Epithelial cell of prostate (primary cell): Measurements from ENCODE around the gene CCDC30.
"Not testable (repeated sequence)": the region's sequence is repeated elsewhere in the genome, so short reads cannot be mapped to it uniquely, and the experiment has no call there.

Experiments
- DNase-seq: peaks from one replicate; pipeline ENCODE4 v3.0.0-alpha.2; 2011; ENCODE audit warnings: low read depth, low spot score
- H3K27ac ChIP-seq: fragments of 450-650 bp; 2 replicates; pipeline ENCODE4 v1.5.1; 2017; ENCODE audit warnings: mild to moderate bottlenecking

Gene CCDC30

GRCh38 chr1:42511581-42512155 is 48.6 kb downstream of the CCDC30 start:
- not testable (repeated sequence) for DNase-seq, H3K27ac ChIP-seq

- no peak overlapping the region for H3K27ac ChIP-seq
- no peak for DNase-seq
Observed at GRCh38 chr1:42518908-42519307, 55.8 kb downstream of the CCDC30 start.

GRCh38 chr1:42523171-42523570 is 60.1 kb downstream of the CCDC30 start:
- DNase-seq, result no peak
- H3K27ac ChIP-seq, result no peak overlapping the region

GRCh38 chr1:42524330-42524729 is 61.2 kb downstream of the CCDC30 start:
- no peak overlapping the region for H3K27ac ChIP-seq
- DNase-seq, result no peak

GRCh38 chr1:42529724-42530181 is 66.7 kb downstream of the CCDC30 start:
- DNase-seq, result peak; percentile 95
- H3K27ac ChIP-seq, result peak overlapping the region; percentile 74

GRCh38 chr1:42531043-42531442 is 68.0 kb downstream of the CCDC30 start:
- H3K27ac ChIP-seq, result no peak overlapping the region
- DNase-seq, result no peak

GRCh38 chr1:42533101-42533863 is 70.2 kb downstream of the CCDC30 start:
- no peak for DNase-seq
- peak overlapping the region; percentile 19 for H3K27ac ChIP-seq

- DNase-seq, result no peak
- no peak overlapping the region for H3K27ac ChIP-seq
Observed at GRCh38 chr1:42541104-42541503, 78.0 kb downstream of the CCDC30 start.

- DNase-seq, result no peak
- no peak overlapping the region for H3K27ac ChIP-seq
Observed at GRCh38 chr1:42551180-42551579, 88.1 kb downstream of the CCDC30 start.

- no peak overlapping the region for H3K27ac ChIP-seq
- no peak for DNase-seq
Observed at GRCh38 chr1:42551590-42551989, 88.5 kb downstream of the CCDC30 start.

GRCh38 chr1:42552636-42553035 is 89.5 kb downstream of the CCDC30 start:
- DNase-seq, result no peak
- no peak overlapping the region for H3K27ac ChIP-seq

- no peak for DNase-seq
- no peak overlapping the region for H3K27ac ChIP-seq
Observed at GRCh38 chr1:42557230-42557851, 94.3 kb downstream of the CCDC30 start.

- no peak overlapping the region for H3K27ac ChIP-seq
- DNase-seq, result no peak
Observed at GRCh38 chr1:42567038-42567437, 104.0 kb downstream of the CCDC30 start.

- DNase-seq, result no peak
- H3K27ac ChIP-seq, result no peak overlapping the region
Observed at GRCh38 chr1:42576935-42577334, 113.8 kb downstream of the CCDC30 start.

- no peak for DNase-seq
- no peak overlapping the region for H3K27ac ChIP-seq
Observed at GRCh38 chr1:42586016-42586415, 122.9 kb downstream of the CCDC30 start.

GRCh38 chr1:42587753-42588152 is 124.7 kb downstream of the CCDC30 start:
- H3K27ac ChIP-seq, result no peak overlapping the region
- DNase-seq, result no peak

- H3K27ac ChIP-seq, result no peak overlapping the region
- DNase-seq, result no peak
Observed at GRCh38 chr1:42592811-42593210, 129.7 kb downstream of the CCDC30 start.

- no peak for DNase-seq
- H3K27ac ChIP-seq, result no peak overlapping the region
Observed at GRCh38 chr1:42593486-42594100, 130.5 kb downstream of the CCDC30 start.

- no peak for DNase-seq
- no peak overlapping the region for H3K27ac ChIP-seq
Observed at GRCh38 chr1:42601472-42601871, 138.4 kb downstream of the CCDC30 start.

GRCh38 chr1:42613803-42614131 is 150.7 kb downstream of the CCDC30 start:
- no peak for DNase-seq
- no peak overlapping the region for H3K27ac ChIP-seq

GRCh38 chr1:42618866-42619265 is 155.8 kb downstream of the CCDC30 start:
- H3K27ac ChIP-seq, result peak overlapping the region; percentile 6
- peak; percentile 20 for DNase-seq
